Measurements from ENCODE around the gene MAP6D1.
A peak's percentile ranks its signal among the peaks of the same experiment; 100 is the strongest.

DNA sequence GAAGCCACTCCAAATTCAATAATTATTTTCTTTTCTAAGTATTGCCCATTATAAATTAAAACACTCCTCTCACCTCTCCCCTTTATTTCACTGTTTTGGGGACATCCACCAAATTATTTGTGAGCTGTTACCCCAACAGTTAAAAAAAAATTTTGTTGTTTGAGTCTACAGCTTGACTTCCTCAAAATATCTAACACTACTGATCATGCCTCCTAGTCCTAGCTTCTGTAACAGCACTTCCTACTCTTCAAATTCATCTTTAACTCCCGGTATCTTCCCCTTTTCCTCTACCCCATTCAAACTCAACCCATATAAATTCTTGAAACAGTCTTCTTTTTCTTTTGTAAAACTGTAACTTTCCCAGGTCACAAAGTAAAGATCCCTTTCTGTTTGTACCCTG is 43.4 kb upstream of the MAP6D1 start:
- TF ChIP-seq POU2F2 (IDR thresholded peaks at IDR 0.05; ENCODE audit: low read depth, low read length) (no peak), TAF1 (IDR thresholded peaks at IDR 0.05; ENCODE audit: low read depth, low read length) (no peak), POLR2A (IDR thresholded peaks at IDR 0.05; ENCODE audit: low read depth, low read length) (no peak), SPI1 (IDR thresholded peaks at IDR 0.05; ENCODE audit: low read depth, low read length) (peak; percentile 37; the same call in 1 of the 2 replicates), POLR2AphosphoS5 (IDR thresholded peaks at IDR 0.05; ENCODE audit: low read depth, low read length) (no peak), PAX5 (IDR thresholded peaks at IDR 0.05; ENCODE audit: insufficient read depth, low read length, severe bottlenecking) (no peak)
